Stimulated activated CD4-positive, alpha-beta T cell treated with anti-CD3 and anti-CD28 coated beads, Interleukin-1b, Interleukin-23, amount 100 ng/mL, for 24 hours (primary cell): ENCODE data around the gene FAM53C.
"Not testable (repeated sequence)": the region's sequence is repeated elsewhere in the genome, so short reads cannot be mapped to it uniquely, and the experiment has no call there.

ENCODE experiments used
- DNase-seq, 4 experiments: peaks; one replicate each; pipeline ENCODE4 v3.0.0-alpha.2; 2020; ENCODE audit warnings: low read depth in 4 of 4, low spot score in 1 of 4

FAM53C gene

GRCh38 chr5:138389911-138390310, 51.8 kb downstream of the FAM53C start:
- not testable (repeated sequence) for DNase-seq

GRCh38 chr5:138391859-138392386, 53.9 kb downstream of the FAM53C start:
- DNase-seq, result no peak
